NCI-H187 (cell line): ENCODE results near the gene RFFL.
"Not testable (repeated sequence)": the region's sequence is repeated elsewhere in the genome, so short reads cannot be mapped to it uniquely, and the experiment has no call there.

ENCODE experiments used
- DNase-seq, 2 experiments: peaks; one replicate each; lab custom pipeline; 2025; lab: John Stamatoyannopoulos, UW

Gene RFFL

DNA sequence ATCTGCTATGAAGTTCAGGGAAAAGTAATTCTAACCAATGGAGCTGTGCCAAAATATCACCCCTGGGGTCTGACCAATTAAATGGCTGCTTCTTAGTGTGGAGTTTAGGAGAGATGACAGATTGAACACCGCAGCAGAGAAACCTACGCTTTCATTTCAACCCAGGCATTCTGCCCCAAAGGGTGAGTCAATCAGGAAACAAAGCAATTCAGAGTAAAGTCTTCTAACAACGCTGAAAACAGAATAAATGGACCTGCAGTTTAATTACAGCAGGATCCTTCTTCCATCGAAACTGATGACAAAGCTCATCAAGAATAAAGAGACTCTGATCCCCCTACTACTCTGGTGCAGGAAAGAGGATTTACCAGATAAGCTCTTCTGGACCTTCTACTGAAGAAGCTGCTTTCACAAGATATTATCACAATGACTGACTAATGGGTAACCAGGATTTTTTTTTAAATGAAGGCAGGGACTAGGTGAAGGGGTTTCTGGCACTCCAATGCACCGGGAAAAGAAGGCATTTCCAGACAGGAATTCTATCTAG lies 16.7 kb downstream of the RFFL start:
- DNase-seq, result no peak

DNA sequence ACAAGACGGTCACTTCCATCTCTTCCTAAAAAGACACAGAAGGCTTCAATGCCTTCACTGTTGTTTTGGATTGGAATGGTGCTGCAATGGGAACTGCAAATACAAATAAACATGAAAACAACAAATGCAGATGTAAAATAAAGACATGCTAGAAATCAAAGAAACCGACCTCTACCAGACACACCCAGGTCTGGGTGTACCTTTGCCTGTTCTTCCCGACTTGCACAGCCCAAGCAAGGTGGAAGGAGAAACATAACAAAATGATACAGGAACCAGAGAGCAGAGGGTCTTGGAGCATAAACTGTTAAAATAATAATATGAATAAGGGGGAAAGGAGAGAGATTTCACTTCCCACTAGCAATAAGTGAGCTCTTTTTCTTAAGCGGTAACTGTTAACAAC lies 17.3 kb downstream of the RFFL start:
- DNase-seq, result no peak

DNA sequence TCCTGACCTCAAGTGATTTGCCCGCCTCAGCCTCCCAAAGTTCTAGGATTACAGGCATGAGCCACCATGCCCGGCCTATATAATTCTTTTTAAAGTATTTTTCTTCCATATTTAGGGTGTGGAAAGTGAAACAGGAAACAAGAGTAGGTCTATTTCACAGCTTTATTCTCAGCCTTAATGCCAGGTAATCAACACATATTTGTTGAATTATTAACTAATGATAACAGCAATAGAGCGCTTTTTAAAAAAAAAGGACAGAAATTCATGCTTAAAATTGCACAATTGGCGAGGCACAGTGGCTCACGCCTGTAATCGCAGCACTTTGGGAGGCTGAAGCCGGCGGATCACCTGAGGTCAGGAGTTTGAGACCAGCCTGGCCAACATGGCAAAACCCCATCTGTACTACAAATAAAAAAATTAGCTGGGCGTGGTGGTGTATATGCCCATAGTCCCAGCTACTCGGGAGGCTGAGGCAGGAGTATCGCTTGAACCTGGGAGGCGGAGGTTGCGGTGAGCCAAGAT lies 18.0 kb downstream of the RFFL start:
- not testable (repeated sequence) for DNase-seq

DNA sequence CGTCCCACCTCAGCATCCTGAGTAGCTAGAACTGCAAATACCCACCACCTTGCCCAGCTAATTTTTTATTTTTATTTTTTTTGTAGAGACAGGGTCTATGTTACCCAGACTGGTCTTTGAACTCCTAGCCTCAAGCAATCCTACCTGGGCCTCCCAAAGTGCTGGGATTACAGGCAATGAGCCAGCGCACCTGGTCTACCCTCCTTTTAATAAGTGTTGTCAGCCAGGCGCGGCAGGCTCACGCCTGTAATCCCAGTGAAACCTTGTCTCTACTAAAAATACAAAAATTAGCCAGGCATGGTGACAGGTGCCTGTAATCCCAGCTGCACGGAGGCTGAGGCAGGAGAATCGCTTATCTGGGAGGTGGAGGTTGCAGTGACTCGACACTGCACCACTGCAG lies 19.3 kb downstream of the RFFL start:
- no peak for DNase-seq

DNA sequence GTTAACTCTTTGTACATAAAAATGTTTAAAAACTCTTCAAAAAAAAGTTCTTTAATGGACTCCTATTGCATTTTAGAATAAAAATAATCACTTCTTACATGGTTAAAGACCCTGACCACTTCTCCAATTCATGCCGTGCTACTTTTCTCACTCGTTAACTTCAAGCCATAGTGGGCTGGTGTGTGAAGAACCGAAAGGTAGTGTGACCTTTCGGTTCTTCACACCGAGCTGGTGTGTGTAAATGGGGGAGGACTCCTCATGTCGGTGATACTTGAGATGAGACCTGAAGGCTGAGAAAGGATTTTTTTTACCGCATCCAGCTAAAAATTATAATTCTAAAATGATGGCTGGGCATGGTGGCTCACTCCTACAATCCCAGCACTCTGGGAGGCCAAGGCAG lies 22.1 kb downstream of the RFFL start:
- no peak for DNase-seq

DNA sequence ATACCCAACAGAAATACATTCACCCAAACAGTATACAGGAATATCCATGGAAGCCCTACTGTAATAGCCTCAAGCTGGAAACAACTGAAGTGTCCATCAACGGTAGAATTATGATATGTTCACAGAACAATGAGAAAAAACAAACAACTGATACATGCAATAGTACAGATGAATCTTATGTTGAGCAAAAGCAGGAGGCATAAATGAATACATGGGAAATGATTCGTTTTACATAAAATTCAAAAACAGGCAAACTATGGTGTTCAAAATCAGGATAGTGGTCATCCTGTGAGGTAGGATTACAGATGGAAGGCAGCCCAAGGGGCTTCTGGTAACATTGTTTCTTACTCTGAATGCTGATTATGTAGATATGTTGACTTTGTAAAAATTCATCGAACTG lies 25.1 kb downstream of the RFFL start:
- no peak for DNase-seq

DNA sequence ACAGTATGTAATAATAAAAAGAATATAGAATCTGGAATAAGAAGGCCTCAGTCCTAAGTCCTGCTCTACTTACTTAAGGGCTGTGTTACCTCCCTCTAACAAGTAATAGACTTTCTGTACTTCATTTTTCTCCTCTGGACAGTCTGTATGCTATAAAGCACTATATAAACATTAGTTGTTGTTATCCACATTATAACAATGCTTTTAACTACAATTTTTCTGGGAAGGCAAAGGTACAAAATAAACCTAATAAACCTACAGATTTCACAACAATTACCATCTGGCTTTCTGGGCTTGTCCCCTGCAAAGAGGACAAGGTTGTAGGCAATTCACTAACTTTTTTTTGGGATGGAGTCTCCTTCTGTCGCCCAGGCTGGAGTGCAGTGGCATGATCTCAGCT lies 32.7 kb downstream of the RFFL start:
- DNase-seq, result no peak

DNA sequence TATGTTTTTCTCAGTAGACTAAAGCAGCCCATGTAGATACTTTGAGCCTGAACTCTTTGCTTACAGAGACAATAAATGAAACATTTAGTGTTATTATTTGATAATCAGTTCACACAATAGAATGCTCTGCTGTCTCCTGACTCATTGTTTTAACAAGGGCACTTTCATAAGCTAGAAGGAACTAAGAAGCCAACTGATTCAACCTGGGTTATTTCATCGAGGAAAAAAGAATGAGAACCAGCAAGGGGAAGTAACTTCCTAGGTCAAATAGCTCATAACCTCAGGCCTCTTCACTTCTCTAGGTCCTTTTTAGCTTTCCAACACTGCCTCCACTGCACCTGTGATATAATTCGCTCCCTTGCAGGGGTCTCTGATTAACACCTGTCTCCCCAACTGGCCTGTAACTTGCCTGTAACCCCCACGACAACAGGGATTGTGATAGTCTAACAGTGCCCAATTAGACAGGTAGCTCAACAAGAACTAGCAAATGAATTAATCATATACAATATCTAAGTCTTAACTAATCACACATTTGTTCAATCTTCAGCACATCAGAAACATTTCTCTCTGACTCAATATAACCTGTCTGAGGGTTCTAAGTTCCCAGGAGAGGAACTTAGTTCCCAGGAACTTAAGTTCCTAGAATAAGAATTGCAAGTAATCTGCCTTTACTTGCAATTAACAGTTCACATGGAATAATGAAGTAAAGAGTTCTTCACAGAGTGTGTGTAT lies 34.8 kb downstream of the RFFL start:
- DNase-seq, result no peak

DNA sequence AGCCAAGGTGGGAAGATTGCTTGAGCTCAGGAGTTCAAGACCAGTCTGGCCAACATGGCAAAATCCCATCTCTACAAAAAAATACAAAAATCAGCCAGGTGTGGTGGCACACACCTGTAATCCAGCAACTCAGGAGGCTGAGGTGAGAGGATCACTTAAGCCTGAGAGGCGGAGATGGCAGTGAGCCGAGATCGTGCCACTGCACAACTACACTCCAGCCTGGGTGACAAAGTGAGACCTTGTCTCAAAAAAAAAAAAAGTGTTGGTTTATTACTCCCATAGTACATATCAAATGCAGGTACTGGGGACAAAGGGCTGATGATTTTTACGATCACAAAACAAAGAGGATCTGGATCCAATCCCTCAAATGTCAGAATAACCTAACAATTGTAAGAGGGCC lies 35.4 kb downstream of the RFFL start:
- not testable (repeated sequence) for DNase-seq

DNA sequence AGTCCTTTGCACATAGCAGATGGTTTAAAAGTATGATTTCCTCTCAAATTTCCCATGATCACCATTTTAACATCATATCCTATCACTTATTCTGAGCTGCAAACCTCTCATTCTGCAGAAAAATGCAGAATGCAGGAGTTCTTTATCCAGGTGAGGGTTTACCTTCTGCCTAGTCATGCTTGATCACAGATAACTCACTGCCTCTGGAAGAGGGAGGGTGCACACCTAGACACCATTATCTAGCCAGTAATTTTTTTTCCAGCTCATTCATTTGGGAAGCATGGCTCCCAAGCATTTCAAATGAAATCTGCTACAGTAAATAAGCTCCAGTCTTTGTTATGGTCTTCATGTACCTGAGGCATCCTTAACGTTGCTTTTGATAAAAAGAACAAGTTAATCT lies 38.0 kb downstream of the RFFL start:
- DNase-seq, result no peak

DNA sequence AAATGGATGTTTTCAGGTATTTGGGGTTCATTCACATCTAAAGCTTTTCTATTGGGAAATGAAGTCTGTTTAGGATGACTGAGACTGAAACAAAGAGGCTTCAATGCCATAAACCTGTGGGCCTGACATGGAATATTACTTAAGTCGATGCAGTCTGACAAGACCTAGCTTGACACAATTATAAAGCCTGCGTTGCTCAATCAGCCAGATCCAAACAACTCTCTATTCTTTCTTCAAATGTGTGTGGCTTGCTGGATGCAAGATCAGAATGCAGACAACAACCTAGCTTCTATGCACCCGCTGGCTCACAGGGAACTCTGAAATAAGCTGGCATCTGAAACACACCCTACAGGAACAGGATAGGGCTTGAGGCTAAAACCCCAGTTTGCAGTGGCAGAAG lies 40.0 kb downstream of the RFFL start:
- no peak for DNase-seq

DNA sequence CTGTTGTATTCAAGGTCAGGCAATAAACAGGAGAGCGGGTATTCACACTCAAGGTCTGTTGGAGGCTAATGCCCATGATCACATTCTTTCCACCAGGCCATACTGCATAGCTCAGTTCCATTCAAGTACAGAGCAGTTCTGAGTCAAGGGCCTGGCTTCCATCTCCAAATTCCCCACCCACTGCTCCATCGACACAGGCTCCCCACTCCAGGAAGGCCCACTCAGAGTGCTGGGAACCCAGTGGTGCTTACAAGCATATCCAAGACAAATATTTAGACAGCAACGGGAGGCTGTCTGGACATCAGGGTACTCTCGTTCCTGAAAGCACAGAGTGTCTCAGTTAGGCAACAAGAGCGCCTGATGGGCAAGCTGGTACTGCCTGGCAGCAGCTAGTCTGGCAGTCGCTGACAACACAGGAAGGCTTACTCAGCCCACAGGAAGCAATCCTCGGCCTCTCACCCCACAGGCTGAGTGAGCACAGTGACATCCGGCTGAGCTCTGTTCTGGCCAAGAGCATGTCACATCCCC lies 40.9 kb downstream of the RFFL start:
- no peak for DNase-seq

DNA sequence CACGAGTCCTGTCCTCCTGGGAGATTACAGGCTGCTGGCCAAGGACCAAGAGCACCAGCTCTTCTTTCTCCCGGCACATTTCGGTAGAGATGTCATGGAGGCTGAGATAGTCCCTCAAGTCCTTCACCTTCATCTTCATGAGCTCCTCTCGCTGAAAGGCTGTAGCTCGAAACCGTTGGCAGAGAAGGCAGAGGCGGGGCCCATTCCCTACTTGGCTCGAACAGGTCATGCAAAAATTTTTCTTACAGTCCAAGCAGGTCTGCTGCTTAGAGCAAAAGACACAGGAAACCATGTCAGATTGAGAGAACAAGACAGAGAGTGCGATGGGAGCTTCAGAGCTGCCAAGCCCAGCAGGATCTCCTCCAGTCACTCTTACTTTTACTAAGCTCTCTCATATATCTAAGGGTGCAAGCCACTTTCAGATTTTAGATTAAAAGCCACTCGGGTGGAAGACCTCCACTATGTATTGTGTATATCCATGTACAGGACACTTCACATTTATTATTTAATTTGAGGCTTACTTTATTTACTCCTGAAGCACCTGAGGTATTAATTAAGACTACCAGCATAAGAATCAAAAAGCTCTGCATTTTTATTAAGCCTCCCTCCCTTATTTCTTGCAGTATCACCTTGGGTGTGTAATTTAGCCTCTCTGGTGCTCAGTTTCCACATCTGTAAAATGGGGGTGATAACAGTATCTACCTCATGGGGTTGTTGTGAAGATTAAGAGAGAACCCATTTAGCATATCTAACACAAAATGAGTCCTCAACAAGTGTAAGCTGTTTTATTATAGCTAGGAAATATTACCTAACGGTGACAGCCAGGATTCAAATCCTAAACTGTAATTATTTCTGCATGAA lies 41.8 kb downstream of the RFFL start:
- DNase-seq, result no peak

DNA sequence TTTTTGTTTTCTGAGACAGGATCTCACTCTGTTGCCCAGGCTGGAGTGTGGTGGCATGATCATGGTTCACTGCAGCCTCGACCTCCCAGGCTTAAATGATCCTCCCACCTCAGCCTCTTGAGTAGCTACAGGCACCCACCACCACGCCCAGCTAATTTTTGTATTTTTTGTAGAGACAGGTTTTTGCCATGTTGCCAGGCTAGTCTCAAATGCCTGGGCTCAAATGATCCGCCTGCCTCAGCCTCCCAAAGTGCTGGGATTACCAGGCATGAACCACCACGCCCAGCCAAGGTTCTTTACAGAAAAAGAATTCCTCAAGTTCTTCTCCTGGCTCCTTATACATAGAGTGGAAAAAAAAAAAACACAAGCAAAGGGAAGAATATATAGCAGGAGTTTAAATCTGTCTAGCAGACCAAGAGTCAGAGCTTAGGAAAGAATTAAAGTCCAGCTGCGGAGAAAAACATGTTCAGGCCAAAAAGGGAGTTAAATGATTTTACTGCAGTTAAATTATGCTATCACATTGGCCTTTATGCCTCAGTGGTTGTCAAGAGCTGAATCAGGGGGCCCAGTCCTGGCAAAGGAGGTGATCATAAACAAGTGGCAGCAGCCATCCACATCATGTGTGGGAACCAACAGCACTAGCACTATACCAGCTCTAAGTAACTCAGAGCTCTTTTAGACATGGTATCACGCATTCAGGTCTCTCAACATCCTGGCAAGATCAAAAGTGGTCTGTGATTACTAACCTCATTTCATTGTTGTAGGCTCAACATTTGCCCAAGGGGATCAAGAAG lies 43.9 kb downstream of the RFFL start:
- no peak for DNase-seq

DNA sequence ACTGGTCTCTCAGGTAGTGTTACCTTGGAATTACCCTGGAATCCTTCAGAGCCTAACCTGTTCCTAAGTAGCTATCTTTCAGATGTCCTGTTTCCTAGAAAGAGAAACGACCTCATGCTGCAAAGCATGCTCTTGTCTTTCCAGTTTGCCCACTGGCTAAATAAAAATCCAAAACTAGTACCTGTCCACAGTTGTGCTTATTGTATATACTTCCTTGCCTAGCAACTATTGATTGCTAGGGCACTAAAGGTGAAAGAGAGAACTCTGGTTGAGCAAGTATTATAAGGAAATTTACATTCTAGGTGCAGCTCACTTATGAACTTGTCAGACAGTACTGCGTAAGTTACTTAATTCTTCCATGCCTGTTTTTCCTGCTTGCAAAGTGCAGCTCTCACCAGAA lies 44.7 kb downstream of the RFFL start:
- DNase-seq, result no peak

DNA sequence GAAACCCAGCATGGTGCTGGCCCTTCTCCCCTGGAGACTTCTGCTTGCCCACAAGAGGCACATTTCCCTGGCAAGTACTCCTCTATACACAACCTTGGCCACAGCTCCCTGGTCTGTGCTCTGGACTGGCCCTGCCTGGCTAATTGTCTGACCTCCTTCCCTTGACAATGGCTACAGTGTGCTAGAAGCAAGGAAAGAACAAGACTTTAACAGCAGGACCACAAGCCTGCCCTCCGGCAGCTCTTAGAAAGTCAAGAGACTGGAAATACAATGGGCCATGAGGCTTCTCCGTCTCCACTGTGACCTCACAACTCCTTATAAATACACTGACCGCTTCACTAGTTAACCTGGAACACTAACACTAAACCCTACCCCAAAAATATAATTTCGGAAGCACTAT lies 46.5 kb downstream of the RFFL start:
- no peak for DNase-seq

DNA sequence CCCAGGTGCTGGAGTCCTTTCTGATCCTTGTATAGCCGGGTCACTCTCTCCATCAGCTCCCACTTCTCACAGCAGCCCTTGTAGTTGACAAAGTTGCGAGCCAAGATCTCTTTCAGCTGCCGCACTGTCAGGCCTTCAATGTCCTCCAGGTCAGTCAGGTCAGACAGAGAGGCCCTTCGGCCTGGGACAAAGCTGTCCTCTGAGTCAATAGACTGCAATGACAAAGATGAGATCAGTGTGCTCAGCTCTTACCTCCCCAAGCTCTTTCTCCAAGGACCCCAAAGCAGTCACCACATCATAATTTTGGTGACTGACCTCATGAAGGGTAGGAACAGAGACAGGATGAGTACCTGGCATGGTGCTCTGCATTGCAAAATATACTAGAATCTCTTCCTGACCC lies 47.1 kb downstream of the RFFL start:
- no peak for DNase-seq

DNA sequence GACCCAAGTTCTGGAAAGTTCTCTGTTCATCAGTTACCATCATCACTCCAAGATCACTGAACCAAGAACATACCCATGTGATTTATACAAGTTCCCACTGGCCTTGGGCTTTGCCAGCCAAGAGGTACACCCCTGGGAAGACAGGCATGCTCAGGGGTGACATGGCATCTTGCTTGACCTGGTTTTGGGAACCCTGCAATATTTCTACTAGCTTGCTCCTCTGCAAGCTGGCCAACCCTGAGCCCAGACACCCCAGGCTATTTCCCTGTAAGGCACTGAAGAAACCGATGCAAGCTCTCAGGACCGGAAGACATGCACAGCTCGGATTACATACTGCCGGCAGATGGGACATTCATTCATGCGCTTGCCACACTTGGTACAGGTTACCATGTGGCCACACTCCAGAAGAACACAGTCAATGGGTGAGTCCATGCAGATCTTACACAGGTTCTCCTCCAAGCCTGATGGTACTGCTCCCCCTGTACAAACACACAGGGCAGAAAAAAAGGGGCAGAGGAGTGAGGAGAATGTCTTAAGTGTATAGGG lies 51.8 kb downstream of the RFFL start:
- DNase-seq, result no peak

DNA sequence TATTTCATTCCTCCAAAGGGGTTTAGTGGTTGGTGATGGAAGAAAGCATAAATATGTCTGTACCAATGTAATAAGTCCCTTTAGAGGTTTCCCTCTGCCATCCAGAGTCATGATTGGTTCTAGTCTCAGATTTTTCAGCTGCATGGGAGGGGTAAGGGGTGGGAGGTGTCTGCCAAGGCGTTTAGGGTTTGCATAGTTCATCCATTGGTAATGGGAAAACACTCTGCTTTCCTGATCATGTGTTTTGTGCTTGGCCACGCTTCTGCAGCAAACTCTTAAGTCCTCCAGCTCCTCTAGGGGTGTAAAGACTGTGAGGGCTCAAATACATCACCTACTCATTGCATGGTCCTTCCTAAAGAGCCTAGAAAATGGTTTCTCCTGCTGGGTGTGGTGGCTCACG lies 53.4 kb downstream of the RFFL start:
- DNase-seq, result no peak

DNA sequence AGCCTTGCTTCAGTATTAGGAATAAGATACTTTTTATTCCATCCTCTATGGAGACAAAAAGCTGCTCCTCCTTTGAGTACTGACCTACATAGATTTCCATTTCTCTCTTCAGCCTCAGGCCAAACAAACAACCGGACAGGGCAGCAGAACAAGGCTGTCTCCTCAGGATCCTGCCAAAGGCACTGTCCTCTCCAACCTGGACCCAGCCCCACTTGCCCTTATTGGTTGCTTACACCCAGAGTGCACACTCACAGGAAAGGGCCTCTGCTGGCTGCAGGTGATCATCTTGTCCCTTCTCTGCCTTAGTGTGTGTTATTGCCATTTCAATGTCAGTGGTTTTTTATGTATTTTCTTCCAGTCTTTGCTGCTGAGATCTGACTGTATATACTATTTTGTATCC lies 56.5 kb downstream of the RFFL start:
- no peak for DNase-seq

DNA sequence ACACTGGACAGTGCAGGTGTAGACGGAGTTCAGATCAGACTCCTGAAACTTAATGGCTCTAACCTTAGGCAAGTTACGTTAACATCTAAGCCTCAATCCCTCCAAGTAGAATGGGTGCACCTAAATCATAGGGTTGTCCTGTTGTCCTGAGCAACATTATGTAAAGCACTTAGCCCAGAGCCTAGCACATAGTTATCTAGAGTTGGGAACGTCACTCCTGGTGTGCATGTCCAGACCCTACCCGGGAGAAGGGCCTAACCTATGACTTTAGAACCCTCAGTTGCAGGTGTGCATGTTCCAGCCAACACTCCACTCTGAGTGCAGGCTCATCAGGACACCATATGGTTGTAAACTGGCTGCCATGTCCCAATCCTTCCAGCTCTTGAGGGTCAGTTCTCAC lies 57.2 kb downstream of the RFFL start:
- DNase-seq, result no peak

DNA sequence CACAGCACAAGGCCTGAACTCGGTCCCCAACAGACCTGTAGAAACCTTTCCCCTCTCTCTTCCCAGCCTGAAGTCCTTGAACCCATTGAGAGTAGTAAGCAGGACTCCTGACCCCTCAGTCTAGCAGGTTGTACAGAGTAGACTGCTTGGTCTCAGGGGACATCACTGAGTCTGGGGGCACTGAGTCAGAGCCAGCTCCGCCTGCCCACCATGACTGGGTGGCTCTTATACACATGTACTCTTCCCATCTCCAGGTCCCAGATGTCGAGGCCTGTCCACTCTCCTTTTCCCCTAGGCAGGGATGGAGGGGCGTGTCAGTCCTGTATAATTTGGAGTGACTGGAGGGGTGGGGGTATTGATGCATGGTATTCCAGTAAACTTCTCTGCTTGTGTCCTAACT lies 59.7 kb downstream of the RFFL start:
- no peak for DNase-seq
